Loucy (cell line): ENCODE results near the gene KLF15.

ENCODE experiments used
- H2AFZ ChIP-seq: fragments of 200-600 bp; sonication (generic); 2 replicates; pipeline ENCODE4 v1.6.0; 2016; ENCODE audit warnings: antibody characterized with exemption, mild to moderate bottlenecking, low read length, moderate library complexity
- H3F3A ChIP-seq: fragments of 200-600 bp; 2 replicates; pipeline ENCODE4 v1.6.0; 2016; ENCODE audit warnings: antibody characterized with exemption, low read depth, mild to moderate bottlenecking
- H3K27me3 ChIP-seq: fragments of 200-600 bp; sonication (generic); 2 replicates; pipeline ENCODE4 v1.6.1; 2014; ENCODE audit warnings: low read length, mild to moderate bottlenecking; ENCODE audit not compliant: insufficient read depth, poor library complexity, severe bottlenecking
- H3K36me3 ChIP-seq: fragments of 200-600 bp; sonication (generic); 2 replicates; pipeline ENCODE4 v1.6.1; 2016; ENCODE audit warnings: low read length; ENCODE audit not compliant: insufficient read depth
- H3K4me1 ChIP-seq: fragments of 200-600 bp; sonication (generic); 2 replicates; pipeline ENCODE4 v1.5.1; 2014; ENCODE audit warnings: low read length, mild to moderate bottlenecking; ENCODE audit not compliant: insufficient read depth, poor library complexity, severe bottlenecking
- H3K4me2 ChIP-seq: fragments of 200-600 bp; sonication (generic); 2 replicates; pipeline ENCODE4 v1.6.0; 2014; ENCODE audit warnings: antibody characterized with exemption, low read length, low read depth, mild to moderate bottlenecking; ENCODE audit not compliant: poor library complexity, severe bottlenecking
- H3K4me3 ChIP-seq: fragments of 200-600 bp; sonication (generic); 2 replicates; pipeline ENCODE4 v1.5.1; 2014; ENCODE audit warnings: low read length, mild to moderate bottlenecking, mixed read lengths; ENCODE audit not compliant: poor library complexity, severe bottlenecking
- H3K79me2 ChIP-seq: fragments of 200-600 bp; sonication (generic); 2 replicates; pipeline ENCODE4 v1.6.1; 2014; ENCODE audit warnings: low read length; ENCODE audit not compliant: insufficient read depth
- H3K9ac ChIP-seq: fragments of 200-600 bp; sonication (generic); 2 replicates; pipeline ENCODE4 v1.6.0; 2014; ENCODE audit warnings: mild to moderate bottlenecking, low read depth, low read length, moderate library complexity; ENCODE audit not compliant: poor library complexity, severe bottlenecking
- H3K9me2 ChIP-seq: fragments of 200-600 bp; sonication (generic); replicated peaks from 2 replicates; pipeline ENCODE4 v1.6.1; 2016; ENCODE audit warnings: low read depth, low read length, mixed read lengths
- H3K9me3 ChIP-seq: fragments of 200-600 bp; sonication (generic); 2 replicates; pipeline ENCODE4 v1.6.1; 2014; ENCODE audit warnings: mild to moderate bottlenecking, antibody characterized with exemption, low read length, low read depth; ENCODE audit not compliant: insufficient read depth
- H4K20me1 ChIP-seq: fragments of 200-600 bp; sonication (generic); 2 replicates; pipeline ENCODE4 v1.6.0; 2014; ENCODE audit warnings: antibody characterized with exemption, low read length, mild to moderate bottlenecking; ENCODE audit not compliant: insufficient read depth, poor library complexity, severe bottlenecking
- EZH2phosphoT487 ChIP-seq: fragments of 200-600 bp; IDR thresholded peaks from 2 replicates; pipeline ENCODE4 v1.6.1; 2018; ENCODE audit warnings: antibody characterized with exemption, mild to moderate bottlenecking, moderate library complexity, borderline replicate concordance
- TF ChIP-seq, protein P1 (sequence below): fragments of 200-600 bp; sonication (generic); conservative IDR thresholded peaks from 2 replicates; pipeline ENCODE4 v1.5.1; 2014; ENCODE audit warnings: mild to moderate bottlenecking, antibody characterized with exemption, low read length

KLF15 gene

DNA sequence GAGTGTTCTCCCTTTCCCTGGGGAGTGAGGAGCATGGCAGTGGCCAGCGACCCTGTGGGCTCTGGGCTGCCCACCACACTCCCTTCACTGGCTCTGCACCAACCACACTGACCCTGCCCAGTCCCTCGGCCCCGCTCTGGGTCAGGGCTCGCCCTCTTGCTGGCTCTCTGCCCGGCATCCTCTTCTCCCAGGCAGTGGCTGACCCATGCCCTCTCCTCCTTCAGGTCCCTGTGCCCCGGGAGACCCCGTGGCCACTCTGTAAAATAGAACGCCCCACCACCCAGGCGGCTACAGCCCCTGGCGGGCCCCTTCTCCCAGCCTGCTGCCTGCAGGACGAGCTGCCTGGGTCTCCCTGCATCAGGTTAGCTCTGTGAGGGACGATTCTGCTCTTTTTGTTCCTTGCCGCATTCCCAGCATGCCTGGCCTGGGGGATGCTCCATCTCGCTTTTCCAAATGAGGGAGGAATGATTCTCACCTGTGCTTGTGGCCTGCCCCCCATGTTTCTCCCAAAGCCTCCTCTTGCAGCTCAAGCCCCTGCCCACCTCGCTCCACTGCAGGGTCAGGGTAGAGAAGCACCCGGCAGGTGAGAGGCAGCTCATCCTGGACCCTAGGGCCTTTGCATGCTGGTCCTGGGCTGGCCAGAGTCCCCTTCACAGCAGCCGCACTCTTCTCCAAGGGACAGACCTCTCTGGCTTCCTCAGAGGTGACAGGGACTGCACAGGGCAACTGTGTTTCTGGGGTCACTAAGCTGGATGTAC lies 23.0 kb upstream of the KLF15 start:
- Histone ChIP-seq H3K4me2 (no peak overlapping the region), H3F3A (no peaks in the 10 kb centered on the region), H3K79me2 (no peaks in the 10 kb centered on the region), H4K20me1 (no peaks in the 10 kb centered on the region), H3K27me3 (no peaks in the 10 kb centered on the region), H3K36me3 (no peaks in the 10 kb centered on the region), H2AFZ (no peak overlapping the region), H3K4me1 (no peaks in the 10 kb centered on the region), H3K9ac (no peak overlapping the region), H3K9me2 (no peaks in the 10 kb centered on the region), H3K4me3 (no peak overlapping the region), H3K9me3 (no peaks in the 10 kb centered on the region)
- no peak for TF ChIP-seq EZH2phosphoT487
- TF ChIP-seq, protein P1, sequence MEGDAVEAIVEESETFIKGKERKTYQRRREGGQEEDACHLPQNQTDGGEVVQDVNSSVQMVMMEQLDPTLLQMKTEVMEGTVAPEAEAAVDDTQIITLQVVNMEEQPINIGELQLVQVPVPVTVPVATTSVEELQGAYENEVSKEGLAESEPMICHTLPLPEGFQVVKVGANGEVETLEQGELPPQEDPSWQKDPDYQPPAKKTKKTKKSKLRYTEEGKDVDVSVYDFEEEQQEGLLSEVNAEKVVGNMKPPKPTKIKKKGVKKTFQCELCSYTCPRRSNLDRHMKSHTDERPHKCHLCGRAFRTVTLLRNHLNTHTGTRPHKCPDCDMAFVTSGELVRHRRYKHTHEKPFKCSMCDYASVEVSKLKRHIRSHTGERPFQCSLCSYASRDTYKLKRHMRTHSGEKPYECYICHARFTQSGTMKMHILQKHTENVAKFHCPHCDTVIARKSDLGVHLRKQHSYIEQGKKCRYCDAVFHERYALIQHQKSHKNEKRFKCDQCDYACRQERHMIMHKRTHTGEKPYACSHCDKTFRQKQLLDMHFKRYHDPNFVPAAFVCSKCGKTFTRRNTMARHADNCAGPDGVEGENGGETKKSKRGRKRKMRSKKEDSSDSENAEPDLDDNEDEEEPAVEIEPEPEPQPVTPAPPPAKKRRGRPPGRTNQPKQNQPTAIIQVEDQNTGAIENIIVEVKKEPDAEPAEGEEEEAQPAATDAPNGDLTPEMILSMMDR, result no peak

DNA sequence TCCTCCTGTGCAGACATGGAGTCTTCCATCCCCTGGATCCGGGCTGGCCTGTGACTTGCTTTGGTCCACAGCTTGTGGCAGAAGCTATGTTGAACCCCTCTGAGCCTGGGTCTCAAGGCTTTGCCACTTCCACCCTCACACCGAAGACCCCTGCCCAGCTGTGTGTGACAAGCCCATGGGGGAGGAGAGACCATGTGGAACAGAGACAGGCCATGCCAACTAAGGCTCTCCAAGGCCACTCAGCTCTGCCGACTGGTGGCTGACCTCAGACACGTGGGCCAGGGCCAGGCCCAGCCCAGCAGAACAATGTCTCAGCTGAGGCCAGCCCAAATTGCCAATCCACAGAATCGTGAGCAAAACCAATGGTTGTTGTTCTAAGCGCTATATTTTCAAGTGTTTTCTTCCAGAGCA lies 21.1 kb upstream of the KLF15 start:
- no peak overlapping the region for H2AFZ ChIP-seq
- no peak overlapping the region for H3K4me2 ChIP-seq
- H4K20me1 ChIP-seq, result no peaks in the 10 kb centered on the region
- no peaks in the 10 kb centered on the region for H3F3A ChIP-seq
- H3K79me2 ChIP-seq, result no peaks in the 10 kb centered on the region
- no peaks in the 10 kb centered on the region for H3K27me3 ChIP-seq
- H3K9ac ChIP-seq, result no peak overlapping the region
- H3K36me3 ChIP-seq, result no peaks in the 10 kb centered on the region
- no peaks in the 10 kb centered on the region for H3K9me3 ChIP-seq
- H3K4me1 ChIP-seq, result no peaks in the 10 kb centered on the region
- H3K4me3 ChIP-seq, result no peak overlapping the region
- no peaks in the 10 kb centered on the region for H3K9me2 ChIP-seq
- TF ChIP-seq, protein P1, result no peak
- TF ChIP-seq EZH2phosphoT487, result no peak

DNA sequence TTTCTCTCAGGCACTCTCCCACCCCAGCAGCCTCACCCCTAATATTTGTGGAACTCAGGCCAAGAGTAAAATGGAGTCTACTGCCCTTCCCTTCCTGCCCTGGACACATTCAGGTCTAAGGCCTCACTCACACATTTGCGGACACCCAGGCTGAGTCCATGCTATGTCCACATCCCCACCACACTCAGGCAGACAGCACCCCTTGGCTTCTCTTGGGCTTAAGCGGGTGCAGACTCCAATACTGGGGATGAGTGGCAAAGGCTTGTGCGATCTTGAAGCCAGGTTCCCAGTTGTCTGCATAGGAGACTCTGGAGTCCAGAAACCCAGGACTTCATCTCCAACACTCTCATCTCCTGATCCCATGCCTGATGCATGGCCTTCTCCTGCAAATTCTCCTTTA lies 20.0 kb upstream of the KLF15 start:
- no peaks in the 10 kb centered on the region for H4K20me1 ChIP-seq
- TF ChIP-seq EZH2phosphoT487, result no peak
- TF ChIP-seq, protein P1, result no peak
- no peak overlapping the region for H3K4me2 ChIP-seq
- H3K27me3 ChIP-seq, result no peaks in the 10 kb centered on the region
- H3K79me2 ChIP-seq, result no peaks in the 10 kb centered on the region
- H3K9me3 ChIP-seq, result no peaks in the 10 kb centered on the region
- no peak overlapping the region for H3K4me3 ChIP-seq
- no peaks in the 10 kb centered on the region for H3F3A ChIP-seq
- no peak overlapping the region for H3K9ac ChIP-seq
- H3K4me1 ChIP-seq, result no peaks in the 10 kb centered on the region
- no peak overlapping the region for H2AFZ ChIP-seq
- H3K36me3 ChIP-seq, result no peaks in the 10 kb centered on the region
- H3K9me2 ChIP-seq, result no peaks in the 10 kb centered on the region
